Activated T-cell treated with anti-CD3 and anti-CD28 coated beads, Interleukin-2, amount 50 U/mL, for 24 hours (primary cell): ENCODE results near the gene DUSP8.

ENCODE experiments used
- DNase-seq: peaks from one replicate; pipeline ENCODE4 v3.0.0-alpha.2; 2020
- H3K27ac Mint-ChIP-seq: 2 replicates; pipeline ENCODE4 v1.8.0; 2020; ENCODE audit warnings: mild to moderate bottlenecking, mixed read lengths
- H3K27me3 Mint-ChIP-seq: 2 replicates; pipeline ENCODE4 v1.8.0; 2020; ENCODE audit warnings: mixed read lengths
- H3K36me3 Mint-ChIP-seq: 2 replicates; pipeline ENCODE4 v1.8.0; 2020; ENCODE audit warnings: low read depth, mixed read lengths
- H3K4me1 Mint-ChIP-seq: 2 replicates; pipeline ENCODE4 v1.8.0; 2020; ENCODE audit warnings: low read depth, mixed read lengths
- H3K4me3 Mint-ChIP-seq: 2 replicates; pipeline ENCODE4 v1.8.0; 2020; ENCODE audit warnings: mild to moderate bottlenecking, moderate library complexity, mixed read lengths
- H3K9me3 Mint-ChIP-seq: 2 replicates; pipeline ENCODE4 v1.8.0; 2020; ENCODE audit warnings: mixed read lengths

DUSP8 gene

DNA sequence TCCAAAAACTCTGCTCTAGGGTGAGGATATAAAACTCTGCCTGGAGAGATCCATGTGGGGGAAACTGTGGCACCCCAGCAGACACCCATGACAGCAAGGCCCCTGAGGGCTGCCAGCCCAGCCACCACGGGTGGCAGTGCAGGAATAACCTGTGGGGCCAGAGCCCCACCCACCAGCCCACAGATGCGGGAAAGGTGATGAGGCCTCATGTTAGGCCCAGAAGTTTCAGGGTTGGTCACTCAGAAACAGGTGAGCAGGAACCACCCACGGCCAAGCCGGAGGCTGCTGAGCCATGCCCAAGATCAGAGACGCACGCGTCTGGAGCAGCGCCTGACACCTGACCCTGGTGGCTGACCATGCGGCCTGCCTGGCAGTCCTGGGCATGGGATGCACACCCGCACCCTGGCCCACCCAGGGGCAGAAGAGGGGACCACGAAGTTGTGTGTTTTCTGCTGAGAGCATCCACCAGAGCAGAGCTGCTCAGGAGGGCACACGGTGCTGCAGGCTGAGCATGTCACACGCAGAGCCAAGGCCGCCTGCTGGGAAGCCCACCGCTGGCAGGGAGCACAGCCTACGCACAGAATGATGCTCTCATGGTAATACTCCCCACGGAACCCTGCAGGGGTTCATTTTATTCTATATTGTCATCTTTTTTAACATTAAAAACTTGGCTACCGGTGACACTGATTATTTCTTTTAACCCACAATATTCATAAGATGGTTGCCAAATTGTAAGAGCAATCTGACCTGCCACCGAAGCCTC is 41.2 kb downstream of the DUSP8 start:
- H3K27ac Mint-ChIP-seq = peak overlapping the region; percentile 66
- no peaks in the 10 kb centered on the region for H3K27me3 Mint-ChIP-seq

DNA sequence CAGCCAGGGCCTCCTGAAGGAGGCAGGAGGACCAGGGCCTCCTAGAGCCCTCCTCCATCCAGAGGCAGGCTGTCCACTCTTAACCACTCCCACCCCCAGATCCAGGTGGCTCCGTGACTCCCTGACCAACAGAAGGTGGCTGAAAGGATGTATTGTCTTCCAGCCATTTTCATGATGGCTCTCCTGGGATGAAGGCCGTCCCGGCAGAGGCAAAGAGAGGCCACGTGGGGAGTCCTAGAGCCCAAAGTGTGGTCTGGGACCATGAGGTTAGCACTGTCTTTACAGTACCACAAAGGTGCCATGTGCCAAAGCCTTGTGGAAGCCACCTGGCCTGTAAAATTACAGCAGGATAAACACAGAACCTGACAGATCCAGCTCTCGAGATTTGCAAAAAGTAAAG is 42.3 kb downstream of the DUSP8 start:
- Mint-ChIP-seq H3K36me3 (peaks cover 27% of the 10 kb centered on the region), H3K27ac (no peak overlapping the region), H3K9me3 (no peaks in the 10 kb centered on the region), H3K27me3 (no peaks in the 10 kb centered on the region), H3K4me1 (peaks cover 61% of the 10 kb centered on the region), H3K4me3 (no peak overlapping the region)
- no peak for DNase-seq

More for the DNA sequence above, 41.2 kb downstream of the DUSP8 start:
- peaks cover 33% of the 10 kb centered on the region for H3K36me3 Mint-ChIP-seq
- H3K4me3 Mint-ChIP-seq = no peak overlapping the region
- H3K9me3 Mint-ChIP-seq = no peaks in the 10 kb centered on the region
- DNase-seq = no peak
- peaks cover 65% of the 10 kb centered on the region for H3K4me1 Mint-ChIP-seq

DNA sequence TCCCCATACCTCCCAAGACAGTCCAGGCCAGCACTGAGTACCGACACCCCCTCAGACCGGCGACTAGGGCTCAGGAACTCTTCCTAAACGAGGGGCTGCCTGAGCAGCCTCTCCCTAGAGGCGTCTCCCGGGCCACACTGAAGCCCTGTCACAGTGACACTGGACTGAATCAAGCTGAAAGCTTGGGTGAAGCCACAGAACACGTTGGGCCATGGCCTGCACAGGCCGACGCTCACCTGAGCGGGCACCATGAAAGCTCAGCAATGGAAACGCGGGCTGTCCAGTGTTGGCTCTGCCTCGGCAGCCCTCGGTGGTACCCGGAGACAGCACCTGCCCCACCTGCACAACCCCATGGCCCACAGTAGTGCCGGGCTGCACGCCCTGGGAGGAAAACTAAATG is 42.8 kb downstream of the DUSP8 start:
- H3K9me3 Mint-ChIP-seq = no peaks in the 10 kb centered on the region
- H3K4me1 Mint-ChIP-seq = peaks cover 56% of the 10 kb centered on the region
- H3K27ac Mint-ChIP-seq = no peak overlapping the region
- no peak for DNase-seq
- no peak overlapping the region for H3K4me3 Mint-ChIP-seq
- H3K36me3 Mint-ChIP-seq = peaks cover 22% of the 10 kb centered on the region
- no peaks in the 10 kb centered on the region for H3K27me3 Mint-ChIP-seq

DNA sequence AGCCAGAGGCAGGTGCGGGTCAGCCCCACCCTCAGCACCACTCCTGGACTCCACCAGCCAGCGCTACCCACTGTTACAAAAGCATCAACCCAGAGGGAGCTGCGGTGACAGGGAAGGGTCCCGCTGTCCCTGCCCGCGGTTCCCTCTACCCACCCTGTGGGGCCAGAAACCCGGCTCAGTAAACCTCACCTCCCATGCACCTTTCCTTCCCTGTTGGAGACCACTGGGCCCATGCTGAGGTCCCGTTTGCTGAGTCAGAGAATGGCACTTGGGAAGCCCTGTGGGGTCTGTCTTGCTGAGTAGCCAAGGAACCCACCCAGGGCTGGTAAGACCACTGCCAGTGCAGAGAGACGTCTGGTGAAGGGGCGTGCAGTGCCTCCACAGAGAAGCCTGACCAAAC is 43.4 kb downstream of the DUSP8 start:
- Mint-ChIP-seq H3K27me3 (no peaks in the 10 kb centered on the region), H3K4me1 (peaks cover 60% of the 10 kb centered on the region), H3K9me3 (no peaks in the 10 kb centered on the region), H3K27ac (no peak overlapping the region), H3K4me3 (no peak overlapping the region), H3K36me3 (peaks cover 21% of the 10 kb centered on the region)
- no peak for DNase-seq

DNA sequence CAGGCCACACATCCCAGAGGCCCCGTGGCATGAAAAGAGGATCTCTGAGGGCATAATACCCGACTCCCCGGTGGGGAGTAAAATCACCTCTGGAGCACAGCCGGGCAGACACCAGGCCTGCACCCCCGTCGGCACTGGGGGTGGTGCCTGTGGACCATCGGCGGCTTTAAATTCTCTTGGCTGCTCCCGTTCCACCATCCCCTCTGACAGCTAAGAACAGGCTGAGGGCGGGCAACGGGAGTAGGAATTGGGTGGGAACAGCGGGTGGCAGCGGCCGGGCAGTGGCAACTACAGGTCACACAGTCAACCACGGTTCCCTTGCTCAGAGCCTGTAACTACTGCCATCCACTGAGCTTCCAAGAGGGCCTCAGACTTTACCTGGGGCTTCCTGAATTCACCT is 45.3 kb downstream of the DUSP8 start:
- H3K27ac Mint-ChIP-seq = no peak overlapping the region

DNA sequence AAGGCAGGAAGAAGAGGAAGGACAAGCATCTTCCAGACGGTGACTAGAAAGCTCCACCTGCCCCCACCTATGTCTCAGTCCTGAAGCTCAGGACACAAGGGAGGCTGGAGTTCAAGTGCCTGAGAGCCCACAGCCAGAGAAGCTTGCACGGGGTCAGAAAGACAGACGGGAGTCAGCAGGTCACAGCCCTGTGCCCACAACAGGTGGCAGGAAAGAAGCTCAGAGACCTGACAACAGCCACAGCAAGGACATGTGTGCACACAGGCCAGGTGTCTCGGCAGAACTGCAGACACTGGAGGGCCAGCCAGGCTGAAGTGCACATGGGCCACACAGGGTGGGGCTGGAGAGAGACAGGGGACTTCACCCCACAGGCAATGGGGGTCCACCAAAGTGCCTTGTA is 48.3 kb downstream of the DUSP8 start:
- Mint-ChIP-seq H3K4me1 (peaks cover 70% of the 10 kb centered on the region), H3K27me3 (no peaks in the 10 kb centered on the region), H3K4me3 (no peak overlapping the region), H3K27ac (peak overlapping the region; percentile 76), H3K9me3 (no peaks in the 10 kb centered on the region), H3K36me3 (no peaks in the 10 kb centered on the region)
- no peak for DNase-seq

More for the DNA sequence above, 45.3 kb downstream of the DUSP8 start:
- Mint-ChIP-seq H3K4me3 (no peak overlapping the region), H3K9me3 (no peaks in the 10 kb centered on the region), H3K36me3 (peaks cover 8% of the 10 kb centered on the region), H3K4me1 (peaks cover 65% of the 10 kb centered on the region), H3K27me3 (no peaks in the 10 kb centered on the region)
- no peak for DNase-seq

DNA sequence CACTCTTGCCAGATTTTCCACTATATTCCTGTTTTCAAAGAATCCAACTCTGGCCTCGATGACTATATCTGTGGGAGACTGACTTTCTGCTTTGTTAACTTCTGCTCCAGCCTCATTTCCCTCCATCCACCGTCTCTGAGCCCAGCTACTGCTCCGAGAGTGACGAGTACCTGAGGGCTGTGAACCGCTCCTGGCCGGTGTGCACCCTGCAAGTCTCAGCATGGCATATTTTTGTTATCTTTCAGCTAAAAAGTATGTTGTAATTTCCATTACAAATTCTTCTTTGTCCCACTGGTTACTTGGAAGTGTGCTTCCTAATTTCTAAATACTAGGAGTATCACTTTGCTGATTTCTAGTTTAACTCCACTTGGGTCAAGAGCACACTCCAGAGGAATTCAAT is 49.0 kb downstream of the DUSP8 start:
- H3K36me3 Mint-ChIP-seq = no peaks in the 10 kb centered on the region
- H3K4me1 Mint-ChIP-seq = peaks cover 69% of the 10 kb centered on the region
- DNase-seq = no peak
- H3K4me3 Mint-ChIP-seq = no peak overlapping the region
- H3K9me3 Mint-ChIP-seq = no peaks in the 10 kb centered on the region
- H3K27ac Mint-ChIP-seq = no peak overlapping the region
- no peaks in the 10 kb centered on the region for H3K27me3 Mint-ChIP-seq

DNA sequence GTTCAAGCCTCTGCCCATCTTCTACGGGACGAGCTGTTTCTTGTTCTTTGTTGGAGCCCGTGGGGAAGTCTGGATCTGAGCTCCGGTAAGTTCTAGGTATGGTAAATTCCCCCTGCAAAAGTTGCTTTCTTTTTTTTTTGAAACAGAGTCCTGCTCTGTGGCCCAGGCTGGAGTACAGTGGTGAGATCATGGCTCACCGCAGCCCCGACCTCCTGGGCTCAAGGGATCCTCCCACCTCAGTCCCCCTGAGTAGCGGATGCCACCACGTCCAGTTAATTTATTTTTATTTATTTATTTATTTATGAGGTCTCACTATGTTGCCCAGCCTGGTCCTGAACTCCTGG is 50.0 kb downstream of the DUSP8 start:
- H3K4me1 Mint-ChIP-seq = peaks cover 73% of the 10 kb centered on the region
- no peaks in the 10 kb centered on the region for H3K36me3 Mint-ChIP-seq
- DNase-seq = no peak
- H3K27me3 Mint-ChIP-seq = no peaks in the 10 kb centered on the region
- H3K27ac Mint-ChIP-seq = no peak overlapping the region
- no peaks in the 10 kb centered on the region for H3K9me3 Mint-ChIP-seq
- no peak overlapping the region for H3K4me3 Mint-ChIP-seq

DNA sequence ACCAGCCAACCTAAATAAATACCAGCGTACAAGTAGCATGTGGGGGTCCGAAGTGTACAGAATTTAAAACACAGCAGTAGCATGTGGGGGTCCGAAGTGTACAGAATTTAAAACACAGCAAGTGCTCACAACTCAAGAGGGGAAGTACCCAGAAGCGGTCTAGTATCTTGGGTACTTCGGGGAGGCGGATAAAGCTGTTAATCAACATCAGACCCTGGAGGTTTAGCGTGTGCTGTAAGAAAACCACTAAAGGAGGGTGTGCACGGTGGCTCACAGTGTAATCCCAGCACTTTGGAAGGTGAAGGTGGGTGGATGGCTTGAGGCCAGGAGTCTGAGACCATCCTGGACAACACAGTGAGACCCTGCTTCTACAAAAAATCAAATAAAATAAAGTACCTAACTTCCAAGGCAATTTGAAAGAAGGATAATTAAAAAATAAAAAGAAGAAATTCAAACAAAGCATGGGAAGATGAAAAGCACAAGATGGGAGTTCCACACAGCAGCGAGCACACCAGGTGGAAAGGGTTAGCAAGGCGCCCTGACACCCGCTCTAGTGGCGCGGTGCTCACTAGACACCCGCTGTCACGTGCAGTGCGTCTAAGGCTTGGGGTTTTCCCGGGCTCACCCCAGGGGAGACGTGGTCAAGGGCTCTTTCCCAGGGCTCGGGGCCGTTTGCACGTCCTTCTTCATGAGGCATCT is 50.5 kb downstream of the DUSP8 start:
- Mint-ChIP-seq H3K4me3 (no peak overlapping the region), H3K4me1 (peaks cover 74% of the 10 kb centered on the region), H3K36me3 (no peaks in the 10 kb centered on the region), H3K27ac (peak overlapping the region; percentile 34), H3K9me3 (no peaks in the 10 kb centered on the region), H3K27me3 (no peaks in the 10 kb centered on the region)
- DNase-seq = no peak

DNA sequence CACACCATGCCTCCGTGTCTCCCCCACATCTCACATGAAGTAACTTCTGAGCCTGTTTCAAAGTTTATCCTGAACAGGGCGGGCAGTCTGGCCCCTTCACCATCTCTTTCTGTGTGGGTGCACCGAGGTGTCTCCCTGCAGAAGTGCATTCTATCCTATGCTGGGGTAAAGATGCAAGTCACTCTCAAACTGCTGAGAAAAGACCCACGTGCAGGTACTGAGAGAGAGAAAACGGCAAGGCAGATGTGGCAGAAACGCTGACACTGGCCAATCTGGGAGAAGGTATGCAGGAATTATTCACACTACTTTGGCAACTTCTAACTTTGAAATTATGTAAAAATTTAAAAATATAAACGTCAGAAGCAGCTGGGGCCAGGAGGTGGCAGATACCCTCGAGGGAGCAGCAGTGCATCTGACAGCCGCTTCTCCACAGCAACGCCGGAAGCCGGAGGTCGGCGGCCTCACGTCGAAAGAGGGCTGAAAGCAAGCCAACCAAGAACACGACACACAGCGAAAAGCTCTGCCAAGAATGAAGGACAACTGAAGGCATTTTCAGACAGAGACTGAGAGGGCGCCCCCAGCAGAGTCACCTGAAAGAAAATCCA is 51.3 kb downstream of the DUSP8 start:
- peaks cover 77% of the 10 kb centered on the region for H3K4me1 Mint-ChIP-seq
- H3K27me3 Mint-ChIP-seq = no peaks in the 10 kb centered on the region
- H3K36me3 Mint-ChIP-seq = no peaks in the 10 kb centered on the region
- no peak for DNase-seq
- no peak overlapping the region for H3K4me3 Mint-ChIP-seq
- H3K27ac Mint-ChIP-seq = peak overlapping the region; percentile 34
- H3K9me3 Mint-ChIP-seq = no peaks in the 10 kb centered on the region

DNA sequence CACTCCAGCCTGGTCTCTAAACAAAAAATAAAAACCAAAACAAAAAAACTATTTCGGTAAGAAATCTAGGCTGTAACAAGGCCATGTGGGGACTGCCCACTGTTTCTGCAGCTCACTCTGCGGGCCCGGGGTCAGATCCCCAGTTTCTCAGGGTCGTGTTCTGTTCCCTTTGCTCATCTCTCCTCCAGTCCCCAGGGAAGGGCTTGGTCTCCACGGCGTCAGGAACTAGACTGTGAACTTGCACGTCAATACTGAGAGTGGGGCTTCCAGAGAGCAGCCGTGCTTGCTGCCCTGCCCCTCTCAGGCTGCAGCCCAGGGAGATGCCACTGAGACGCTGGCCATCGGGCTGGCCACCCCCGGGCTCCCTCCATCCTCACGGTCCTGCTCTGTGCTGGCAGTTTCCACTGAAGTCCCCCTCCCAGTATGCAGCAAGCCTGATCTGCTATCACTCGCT is 51.8 kb downstream of the DUSP8 start:
- no peak overlapping the region for H3K27ac Mint-ChIP-seq
- H3K27me3 Mint-ChIP-seq = no peaks in the 10 kb centered on the region
- H3K4me1 Mint-ChIP-seq = peaks cover 80% of the 10 kb centered on the region
- no peaks in the 10 kb centered on the region for H3K36me3 Mint-ChIP-seq
- no peak for DNase-seq
- H3K4me3 Mint-ChIP-seq = no peak overlapping the region
- H3K9me3 Mint-ChIP-seq = no peaks in the 10 kb centered on the region

DNA sequence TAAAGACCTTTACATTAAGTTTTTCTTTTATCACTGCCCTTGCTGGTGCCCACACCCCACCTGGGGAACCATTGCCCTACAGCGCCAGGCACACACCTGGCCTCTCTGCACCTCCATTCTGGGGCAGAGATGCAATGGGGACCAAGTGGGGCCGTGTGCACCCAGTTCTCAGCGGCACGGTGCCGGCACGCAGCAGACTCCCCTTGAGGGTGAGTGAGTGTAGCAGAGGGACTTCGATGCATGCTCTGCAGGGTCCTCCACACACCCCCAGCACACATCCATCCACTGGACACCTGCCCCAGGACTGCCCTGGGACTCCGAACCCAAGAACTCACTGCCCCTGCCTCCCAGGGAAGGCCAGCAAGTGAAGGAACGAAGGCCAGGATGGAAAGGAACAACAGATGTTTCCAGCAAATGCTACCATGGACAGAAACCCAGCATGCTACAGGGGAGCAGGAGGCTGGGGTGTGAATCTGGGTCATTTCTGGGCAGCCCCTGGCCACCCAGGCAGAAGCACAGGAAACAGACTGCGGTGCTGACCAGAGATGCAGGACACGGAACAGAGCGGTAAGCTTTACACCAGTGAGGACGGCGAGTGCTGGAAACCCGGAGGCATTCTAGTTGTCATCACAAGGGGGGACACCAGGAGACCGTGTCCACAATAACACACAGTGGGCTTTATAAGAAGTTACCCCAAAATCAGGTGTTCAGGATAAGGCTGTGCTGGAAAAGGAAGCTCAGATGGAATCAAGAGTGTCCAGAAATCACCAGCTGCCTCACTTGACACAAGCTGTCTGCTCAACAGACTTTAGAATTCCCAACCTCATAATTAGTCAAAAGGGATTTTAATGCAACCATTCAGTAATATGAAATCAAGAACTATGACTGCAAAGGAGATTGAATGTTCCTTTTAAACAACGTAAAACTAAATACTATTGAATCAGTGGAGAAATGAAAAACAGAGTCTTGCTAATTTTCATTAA is 52.8 kb downstream of the DUSP8 start:
- Mint-ChIP-seq H3K4me3 (no peak overlapping the region), H3K9me3 (no peaks in the 10 kb centered on the region), H3K4me1 (peaks cover 82% of the 10 kb centered on the region), H3K36me3 (no peaks in the 10 kb centered on the region), H3K27ac (no peak overlapping the region), H3K27me3 (no peaks in the 10 kb centered on the region)
- DNase-seq = no peak

DNA sequence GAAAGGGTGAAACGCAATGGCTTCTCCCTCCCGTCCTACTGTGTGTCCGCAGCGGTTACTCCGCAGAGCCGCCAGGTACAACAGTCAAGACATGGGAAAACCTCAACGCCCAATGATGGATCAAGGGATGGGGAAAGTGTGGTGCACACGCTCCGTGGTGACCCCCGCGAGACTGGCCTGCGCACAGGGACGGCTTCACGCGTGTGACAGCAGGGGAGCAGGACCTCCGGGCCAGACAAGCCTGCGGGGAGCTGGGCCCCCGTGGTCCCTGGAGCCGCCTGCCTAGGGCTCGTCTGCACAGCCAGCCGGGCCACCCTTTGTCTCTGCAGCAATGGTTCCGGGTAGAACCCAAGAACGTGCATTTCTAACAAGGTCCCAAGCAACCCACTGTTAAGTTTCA is 53.8 kb downstream of the DUSP8 start:
- Mint-ChIP-seq H3K27ac (no peak overlapping the region), H3K9me3 (no peaks in the 10 kb centered on the region), H3K4me3 (no peak overlapping the region), H3K27me3 (no peaks in the 10 kb centered on the region), H3K4me1 (peaks cover 81% of the 10 kb centered on the region), H3K36me3 (peaks cover 4% of the 10 kb centered on the region)
- no peak for DNase-seq
